ENCODE data around the gene ST3GAL3.

Gene ST3GAL3

GRCh38 chr1:43880604-43881003 is 173.3 kb downstream of the ST3GAL3 start:
- no peak for DNase-seq

GRCh38 chr1:43881415-43881814 is 174.1 kb downstream of the ST3GAL3 start:
- DNase-seq = no peak

DNA sequence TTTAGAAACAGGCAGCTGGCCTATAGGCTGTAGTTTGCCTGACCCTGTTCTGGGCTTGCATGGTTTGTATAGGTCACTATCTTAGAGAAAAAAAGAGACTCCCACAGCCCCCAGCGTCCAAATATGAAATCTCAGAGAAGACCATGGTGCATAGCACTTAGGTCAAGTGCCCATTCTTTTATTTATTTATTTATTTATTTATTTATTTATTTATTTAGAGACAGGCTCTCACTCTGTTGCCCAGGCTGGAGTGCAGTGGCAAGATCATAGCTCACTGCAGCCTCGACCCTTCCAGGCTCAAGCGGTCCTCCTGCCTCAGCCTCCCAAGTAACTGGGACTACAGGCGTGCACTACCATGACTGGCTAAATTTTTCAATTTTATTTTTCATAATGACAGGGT is 175.4 kb downstream of the ST3GAL3 start:
- no peak for DNase-seq

DNA sequence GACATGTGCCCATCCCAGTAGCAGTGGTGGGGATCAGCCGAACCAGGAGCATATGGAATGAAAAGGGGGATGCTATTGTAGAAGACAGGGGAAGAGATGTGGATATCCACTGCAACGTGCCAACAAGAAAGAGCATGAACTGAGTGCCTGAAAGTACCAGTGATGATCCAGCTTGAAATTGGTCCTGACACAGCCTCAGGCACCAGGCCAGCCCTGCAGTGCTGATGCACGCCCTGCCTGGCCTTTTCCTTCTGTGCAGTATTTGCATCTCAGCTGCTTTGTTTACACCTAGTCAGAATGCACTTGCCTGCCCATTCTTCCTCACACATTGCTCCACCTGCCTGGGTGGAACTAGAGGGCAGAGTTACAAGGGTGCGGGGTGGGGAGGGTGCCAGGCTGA is 176.0 kb downstream of the ST3GAL3 start:
- DNase-seq = no peak

GRCh38 chr1:43885279-43885801 is 178.0 kb downstream of the ST3GAL3 start:
- DNase-seq = no peak

DNA sequence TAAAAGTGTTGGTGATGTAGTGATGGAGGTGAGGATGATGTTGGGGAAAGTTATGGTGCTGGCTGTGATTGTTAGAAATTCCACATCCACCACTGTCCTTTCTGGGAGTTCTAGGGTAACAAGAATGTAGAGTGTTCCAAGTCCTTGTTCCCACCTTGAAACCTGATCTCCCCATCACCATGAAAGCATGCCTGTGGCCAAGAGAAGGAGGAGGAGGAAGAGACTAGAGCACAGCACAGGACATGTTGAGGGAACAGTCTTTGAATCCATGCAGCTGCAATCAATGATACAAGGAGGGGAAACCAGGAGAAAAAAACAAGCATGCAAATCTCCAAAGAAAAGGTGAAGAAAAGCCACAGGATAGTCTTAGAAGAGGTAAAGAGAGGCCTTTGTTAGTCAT is 180.4 kb downstream of the ST3GAL3 start:
- no peak for DNase-seq

- no peak for DNase-seq
Measured at GRCh38 chr1:43890815-43891214, 183.5 kb downstream of the ST3GAL3 start.

DNA sequence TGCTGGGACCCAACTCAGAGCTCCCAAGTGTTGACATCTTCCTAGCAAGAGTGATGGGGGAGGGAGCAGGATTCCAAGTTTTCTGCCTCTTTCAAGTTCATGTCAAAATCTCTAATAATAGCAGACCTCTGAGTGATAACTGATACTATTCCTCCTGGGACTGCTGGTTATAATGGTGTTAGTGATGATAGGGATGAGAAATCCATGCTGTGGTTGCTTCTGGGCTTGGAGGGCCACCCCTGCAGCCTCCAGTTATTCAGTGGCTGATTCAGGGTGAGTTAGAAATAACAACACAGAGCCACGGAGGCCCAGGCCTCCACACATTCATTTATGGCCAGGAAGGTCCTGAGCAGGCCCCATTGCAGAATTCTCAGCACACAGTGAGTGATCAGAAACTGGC is 185.7 kb downstream of the ST3GAL3 start:
- no peak for DNase-seq

GRCh38 chr1:43898981-43899380 is 191.6 kb downstream of the ST3GAL3 start:
- DNase-seq = no peak

DNA sequence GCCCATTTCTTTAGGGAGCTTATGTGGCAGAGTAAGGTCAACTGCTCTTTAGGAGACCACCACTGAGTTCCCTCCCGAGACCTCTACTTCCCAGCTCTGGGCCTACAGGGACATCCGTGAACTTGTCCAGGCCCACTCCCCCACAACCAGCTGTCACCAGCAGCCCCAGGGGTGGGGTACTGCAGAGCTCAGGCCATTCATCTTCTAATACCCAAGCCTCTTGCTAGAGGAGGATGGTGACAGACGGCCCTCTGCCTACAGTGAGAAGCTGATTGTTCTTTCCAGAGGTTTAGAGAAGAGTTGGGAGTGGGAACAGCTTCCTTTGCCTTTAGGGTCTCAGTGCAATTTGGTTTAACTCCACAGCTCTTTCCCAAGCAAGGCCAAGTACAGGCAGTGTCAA is 193.1 kb downstream of the ST3GAL3 start:
- DNase-seq = no peak

DNA sequence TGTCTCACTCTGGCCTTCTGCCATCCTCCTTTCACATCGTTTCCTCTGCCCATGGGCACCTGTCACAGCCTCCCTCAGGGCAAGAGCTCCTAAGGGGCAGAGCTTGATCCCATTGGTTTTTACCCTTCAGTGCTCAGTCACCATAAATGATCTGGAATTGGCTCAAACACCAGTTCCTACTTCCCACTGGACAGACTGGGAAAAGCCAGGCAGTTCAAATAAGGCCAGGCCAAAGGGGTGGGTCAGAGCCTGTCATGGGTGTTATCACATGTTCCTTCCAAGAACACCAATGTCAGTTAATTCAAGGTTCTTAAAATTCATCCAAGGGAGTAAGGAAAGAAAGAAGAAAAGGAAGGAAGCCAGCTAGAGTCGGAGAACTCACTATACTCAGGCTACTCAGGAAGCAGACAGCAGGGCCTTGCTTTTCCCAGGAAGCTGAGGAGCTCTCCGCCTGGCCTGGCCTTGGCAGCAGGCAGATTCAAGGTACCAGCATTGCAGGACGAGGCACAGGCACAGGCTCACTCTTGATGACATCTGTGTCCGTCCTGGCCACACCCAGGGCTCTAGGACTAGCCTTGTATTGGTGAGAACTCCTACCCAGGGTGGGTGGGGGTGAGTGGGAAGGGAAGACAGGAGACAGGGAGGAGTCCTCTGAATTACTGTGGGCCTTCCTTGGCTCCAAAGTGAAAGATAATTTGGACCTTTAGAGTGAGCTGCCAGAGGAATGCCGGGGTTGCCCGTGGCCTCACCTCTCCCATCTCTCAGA is 194.0 kb downstream of the ST3GAL3 start:
- no peak for DNase-seq

GRCh38 chr1:43902058-43902831 is 194.9 kb downstream of the ST3GAL3 start:
- no peak for DNase-seq

DNA sequence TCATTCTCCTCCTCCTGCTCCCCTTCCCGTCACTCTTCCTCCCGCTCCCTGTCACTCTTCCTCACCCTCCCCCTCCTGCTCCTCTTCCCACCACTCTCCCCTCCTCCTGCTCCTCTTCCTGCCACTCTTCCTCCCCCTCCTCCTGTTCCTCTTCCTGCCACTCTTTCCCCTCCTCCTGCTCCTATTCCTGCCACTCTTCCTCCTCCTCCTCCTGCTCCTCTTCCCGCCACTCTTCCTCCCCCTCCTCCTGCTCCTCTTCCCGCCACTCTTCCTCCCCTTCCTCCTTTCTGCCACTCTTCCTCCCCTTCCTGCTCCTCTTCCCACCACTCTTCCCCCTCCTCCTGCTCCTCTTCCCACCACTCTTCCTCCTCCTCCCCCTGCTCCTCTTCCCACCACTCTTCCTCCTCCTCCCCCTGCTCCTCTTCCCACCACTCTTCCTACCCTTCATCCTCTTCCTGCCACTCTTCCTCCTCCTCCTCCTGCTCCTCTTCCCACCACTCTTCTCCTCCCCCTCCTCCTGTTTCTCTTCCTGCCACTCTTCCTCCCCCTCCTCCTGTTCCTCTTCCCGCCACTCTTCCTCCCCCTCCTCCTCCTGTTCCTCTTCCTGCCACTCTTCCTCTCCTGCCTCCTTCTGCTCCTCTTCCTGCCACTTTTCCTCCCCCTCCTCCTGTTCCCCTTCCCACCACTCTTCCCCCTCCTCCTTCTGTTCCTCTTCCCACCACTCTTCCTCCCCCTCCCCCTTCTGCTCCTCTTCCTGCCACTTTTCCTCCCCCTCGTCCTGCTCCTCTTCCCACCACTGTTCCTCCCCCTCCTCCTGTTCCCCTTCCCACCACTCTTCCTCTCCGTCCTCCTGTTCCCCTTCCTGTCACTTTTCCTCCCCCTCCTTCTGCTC is 197.6 kb downstream of the ST3GAL3 start:
- no peak for DNase-seq

- DNase-seq = no peak
Measured at GRCh38 chr1:43908226-43908625, 200.9 kb downstream of the ST3GAL3 start.

DNA sequence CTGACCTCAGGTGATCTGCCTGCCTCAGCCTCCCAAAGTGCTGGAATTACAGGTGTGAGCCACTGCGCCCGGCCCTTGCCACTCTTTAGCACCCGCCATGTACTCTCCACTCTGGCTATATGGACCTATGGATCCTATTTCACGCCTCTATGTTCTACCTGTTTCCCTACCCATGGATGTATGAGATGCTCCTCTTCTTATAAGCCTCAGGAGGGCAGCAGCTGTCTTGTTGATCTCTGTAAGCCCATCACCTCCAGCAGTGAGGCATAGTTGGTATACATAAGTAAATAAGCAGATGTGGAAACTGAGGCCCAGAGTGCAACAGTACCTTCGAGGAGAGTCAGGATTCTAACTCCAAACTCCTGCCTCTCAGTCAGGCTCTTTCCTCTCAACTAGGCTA is 201.5 kb downstream of the ST3GAL3 start:
- no peak for DNase-seq

DNA sequence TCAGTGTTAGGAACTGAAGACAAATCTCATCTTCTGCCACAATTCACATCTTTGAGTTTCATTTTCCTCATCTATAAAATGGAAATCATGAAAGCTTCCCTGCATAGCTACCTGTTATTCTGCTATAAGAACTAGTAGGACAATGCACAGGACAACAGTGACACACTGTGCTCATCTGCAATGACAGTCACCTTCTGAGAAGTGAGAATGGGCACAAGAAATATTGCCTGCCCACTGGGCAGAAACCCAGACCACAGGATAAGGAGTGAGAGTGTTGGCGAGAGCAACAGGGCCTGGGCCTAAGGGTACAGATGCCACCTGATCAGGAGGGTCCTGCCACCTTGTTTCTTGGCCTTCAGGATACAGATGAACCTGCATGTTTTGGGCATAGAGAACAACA is 203.0 kb downstream of the ST3GAL3 start:
- DNase-seq = no peak

DNA sequence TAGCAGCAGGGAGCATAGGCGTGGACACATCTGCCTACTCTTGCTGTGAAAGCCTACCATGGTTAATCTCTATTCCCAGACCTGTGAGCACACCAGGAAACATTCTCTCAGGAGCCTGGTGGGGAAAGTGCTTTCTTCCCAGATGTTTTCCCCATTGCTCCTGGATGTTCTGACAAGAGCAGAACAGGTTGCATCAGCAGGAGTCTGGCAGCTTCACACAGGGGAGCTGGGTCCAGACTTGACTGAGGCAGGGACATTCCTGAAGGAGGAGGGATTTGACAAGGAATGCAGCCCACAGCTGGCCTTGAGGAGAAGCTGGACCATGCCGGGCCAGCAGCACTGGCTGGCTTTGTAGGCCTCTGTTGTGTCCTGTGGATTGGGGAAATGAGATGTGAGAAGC is 205.3 kb downstream of the ST3GAL3 start:
- no peak for DNase-seq

DNA sequence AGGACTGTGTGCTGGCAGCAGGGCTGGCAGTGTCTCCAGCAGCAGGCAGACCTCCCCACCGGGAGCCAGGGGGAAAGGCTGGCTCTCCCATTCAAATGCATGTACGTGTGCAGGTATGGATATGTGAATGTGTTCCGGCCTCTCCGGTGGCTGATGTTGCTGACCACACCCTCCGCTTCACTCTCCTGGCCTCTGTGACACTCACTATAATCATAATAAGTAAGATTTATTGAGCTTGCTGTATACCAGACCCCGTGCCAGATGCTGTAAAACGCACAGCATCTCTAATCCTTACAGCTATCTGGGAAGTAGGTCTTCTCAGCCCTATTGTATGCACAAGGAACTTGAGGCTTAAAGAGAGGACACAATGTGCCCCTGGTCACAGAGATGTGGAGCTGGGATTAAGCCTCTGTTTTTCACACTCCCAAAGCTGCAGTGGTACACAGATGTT is 205.7 kb downstream of the ST3GAL3 start:
- DNase-seq = no peak

- no peak for DNase-seq
Measured at GRCh38 chr1:43913666-43914360, 206.5 kb downstream of the ST3GAL3 start.

DNA sequence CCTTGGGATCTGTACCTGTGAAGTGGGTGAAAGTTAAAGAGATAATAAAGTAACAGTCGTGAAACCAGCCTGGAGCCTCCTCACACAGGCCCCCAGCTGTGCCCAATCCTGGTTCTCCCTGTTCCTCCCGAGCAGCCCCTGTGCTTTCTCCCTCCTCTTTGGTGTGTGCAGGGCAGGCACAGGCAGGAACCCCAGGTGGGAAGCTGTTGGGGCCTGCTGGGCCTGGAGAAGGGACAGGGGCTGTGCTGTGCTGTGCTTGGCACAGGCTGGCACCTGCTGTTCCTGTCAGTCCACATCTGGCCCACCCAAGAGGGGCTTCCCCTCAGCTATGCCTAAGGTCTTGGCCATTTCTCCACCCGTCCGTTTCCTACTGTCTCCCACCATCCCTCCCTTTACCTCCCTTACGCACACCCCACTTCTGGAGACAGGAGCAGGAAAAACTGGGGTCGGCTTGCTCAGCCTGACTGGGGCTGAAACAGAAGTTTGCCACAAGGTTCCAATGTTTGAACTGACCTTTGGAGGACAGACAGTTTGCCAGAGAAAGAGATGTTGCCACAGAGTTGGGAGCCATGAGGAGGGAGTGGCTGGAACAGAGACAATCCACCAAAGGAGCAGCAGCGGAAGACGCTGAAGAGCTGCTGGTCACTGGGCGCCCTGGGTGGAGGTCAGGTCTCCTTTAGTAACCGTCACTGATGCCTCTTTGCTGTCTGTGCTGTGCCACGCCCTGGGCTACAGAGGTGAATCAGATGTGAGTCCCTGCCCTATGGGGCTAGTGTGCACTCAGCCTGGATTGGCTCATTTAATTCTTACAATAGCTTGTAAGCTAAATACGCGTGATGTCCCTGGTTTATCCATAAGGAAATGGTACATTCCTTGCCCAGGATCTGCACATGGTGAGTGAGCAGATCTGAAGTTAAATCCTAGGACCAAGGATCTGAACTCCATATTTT is 207.5 kb downstream of the ST3GAL3 start:
- DNase-seq = no peak

GRCh38 chr1:43919906-43920305 is 212.6 kb downstream of the ST3GAL3 start:
- DNase-seq = no peak
